VCaP (cell line): ENCODE measurements around the gene ENO4.

Experiments used
- H3K27ac ChIP-seq: fragments of 450-650 bp; 2 replicates; pipeline ENCODE4 v1.5.1; 2017
- CTCF ChIP-seq: fragments of 450-650 bp; conservative IDR thresholded peaks from 2 replicates; pipeline ENCODE4 v1.5.1; 2017; ENCODE audit warnings: mild to moderate bottlenecking, moderate library complexity

ENO4 gene

GRCh38 chr10:116857156-116857555, 7.9 kb downstream of the ENO4 start:
- H3K27ac ChIP-seq, result no peak overlapping the region
- no peak for TF ChIP-seq CTCF

GRCh38 chr10:116861796-116862195, 12.5 kb downstream of the ENO4 start:
- no peak for TF ChIP-seq CTCF
- H3K27ac ChIP-seq, result no peak overlapping the region

GRCh38 chr10:116864436-116864835, 15.1 kb downstream of the ENO4 start:
- no peak for TF ChIP-seq CTCF
- no peak overlapping the region for H3K27ac ChIP-seq

GRCh38 chr10:116866066-116866465, 16.8 kb downstream of the ENO4 start:
- H3K27ac ChIP-seq, result no peak overlapping the region
- TF ChIP-seq CTCF, result no peak

- no peak for TF ChIP-seq CTCF
Observed at GRCh38 chr10:116866987-116867595, 17.8 kb downstream of the ENO4 start.

GRCh38 chr10:116868198-116868676, 18.9 kb downstream of the ENO4 start:
- peak overlapping the region; percentile 79 for H3K27ac ChIP-seq
- no peak for TF ChIP-seq CTCF

More at GRCh38 chr10:116866987-116867595, 17.8 kb downstream of the ENO4 start:
- peak overlapping the region; percentile 79 for H3K27ac ChIP-seq

- TF ChIP-seq CTCF, result no peak
- peak overlapping the region; percentile 79; the same call in 1 of the 2 replicates for H3K27ac ChIP-seq
Observed at GRCh38 chr10:116868722-116869121, 19.4 kb downstream of the ENO4 start.
